Gastroesophageal sphincter (tissue), 4 donors: Measurements from ENCODE around the gene NUP210L. TPM values are rescaled to one million over a fixed set of nuclear protein-coding genes. Genes with fewer than 3 reads are reported as not detected.

Source experiments
- ATAC-seq: fragments of 150-250 bp; one replicate; pipeline ENCODE4 v1.9.1; 2016; ENCODE audit warnings: mild to moderate bottlenecking, moderate library complexity
- H3K27ac ChIP-seq, 4 donors: fragments of 200-600 bp; sonication (generic) in 3 of 4; 1 replicate in 3 of 4; 2 replicates in 1 of 4; pipeline ENCODE4 v1.5.1; 2016 to 2019
- H3K27me3 ChIP-seq: fragments of 200-600 bp; sonication (generic); one replicate; pipeline ENCODE4 v1.5.1; 2019
- H3K36me3 ChIP-seq, 2 donors: fragments of 200-600 bp; sonication (generic); one replicate each; pipeline ENCODE4 v1.5.1; 2019; ENCODE audit warnings: control low read depth in 1 of 2
- H3K4me1 ChIP-seq, 3 donors: fragments of 200-600 bp; sonication (generic); 1 replicate in 2 of 3; 2 replicates in 1 of 3; pipeline ENCODE4 v1.5.1; 2016 to 2019; ENCODE audit warnings: control low read depth in 2 of 3
- H3K4me3 ChIP-seq, 2 donors: fragments of 200-600 bp; sonication (generic); one replicate each; pipeline ENCODE4 v1.5.1; 2019; ENCODE audit warnings: mild to moderate bottlenecking in 1 of 2, moderate library complexity in 1 of 2
- H3K9me3 ChIP-seq, 3 donors: fragments of 200-600 bp; sonication (generic); one replicate each; pipeline ENCODE4 v1.5.1; 2017 to 2019; ENCODE audit warnings: control low read depth in 2 of 3
- CTCF ChIP-seq, 4 experiments: fragments of 200-600 bp in 2 of 4; fragments of 450-650 bp in 2 of 4; sonication (generic) in 1 of 4; IDR thresholded peaks; one replicate each; pipeline ENCODE4 v1.5.1; 2017 to 2019; ENCODE audit warnings: antibody characterized with exemption in 4 of 4, mild to moderate bottlenecking in 2 of 4, moderate library complexity in 2 of 4
- EP300 ChIP-seq: sonication (generic); formaldehyde crosslinking; IDR thresholded peaks from one replicate; pipeline ENCODE4 v1.6.1; 2017; ENCODE audit warnings: antibody characterized with exemption, mild to moderate bottlenecking
- POLR2A ChIP-seq, 2 donors: fragments of 450-650 bp; IDR thresholded peaks; one replicate each; pipeline ENCODE4 v1.6.1; 2017; ENCODE audit warnings: antibody characterized with exemption in 2 of 2, mild to moderate bottlenecking in 2 of 2, moderate library complexity in 1 of 2
- POLR2AphosphoS5 ChIP-seq: sonication (generic); formaldehyde crosslinking; IDR thresholded peaks from one replicate; pipeline ENCODE4 v1.6.1; 2017; ENCODE audit warnings: antibody characterized with exemption
- WGBS, 2 donors: methylation state at CpG; one replicate each; pipeline ENCODE4 v1.1.5; 2018; ENCODE audit warnings: low coverage in 1 of 2; 5-methylcytosine and 5-hydroxymethylcytosine counted together
- total RNA-seq, 4 donors: library from RNA; depleted of rRNA; stranded (reverse); fragments of >200 nt; gene quantifications; one replicate each; pipeline ENCODE4 v1.1.0, GENCODE V29; 2016

NUP210L gene
- total RNA-seq, 4 donors from 2014 or later = not detected

- no peaks in the 10 kb centered on the region for H3K27me3 ChIP-seq
- no peak overlapping the region for H3K4me3 ChIP-seq
- H3K9me3 ChIP-seq = no peaks in the 10 kb centered on the region
- H3K4me1 ChIP-seq = peaks cover 0 to 47% (median 14%) of the 10 kb centered on the region in 3 donors
- peaks cover 0 to 82% of the 10 kb centered on the region in 2 donors for H3K36me3 ChIP-seq
- TF ChIP-seq POLR2AphosphoS5 = no peak
- no peak for TF ChIP-seq EP300
- TF ChIP-seq POLR2A (IDR thresholded peaks at IDR 0.05) = no peak
- TF ChIP-seq CTCF (IDR thresholded peaks at IDR 0.05) = no peak
- WGBS, 2 donors = 100% methylated on average over 1 of the region's 2 CpGs; no CpG with 5 or more reads in 1 of the 2 donors
- ATAC-seq = no peak
- no peak overlapping the region for H3K27ac ChIP-seq
Observed at GRCh38 chr1:153951801-153952200, 203.1 kb downstream of the NUP210L start.

- ATAC-seq = no peak
- Histone ChIP-seq H3K36me3 (peaks cover 0 to 82% of the 10 kb centered on the region in 2 donors), H3K4me1 (peaks cover 0 to 44% (median 10%) of the 10 kb centered on the region in 3 donors), H3K27ac (no peak overlapping the region), H3K27me3 (no peaks in the 10 kb centered on the region), H3K9me3 (no peaks in the 10 kb centered on the region), H3K4me3 (no peak overlapping the region)
- WGBS, 2 donors = 87 to 97% methylated on average over 3 to 7 of the region's 11 CpGs
- TF ChIP-seq CTCF (IDR thresholded peaks at IDR 0.05) (no peak), POLR2A (IDR thresholded peaks at IDR 0.05) (no peak), EP300 (no peak), POLR2AphosphoS5 (no peak)
Observed at GRCh38 chr1:153951183-153951582, 203.7 kb downstream of the NUP210L start.

- peak; percentile 74 for TF ChIP-seq POLR2AphosphoS5
- no peak for TF ChIP-seq POLR2A (IDR thresholded peaks at IDR 0.05)
- TF ChIP-seq EP300 = no peak
- TF ChIP-seq CTCF (IDR thresholded peaks at IDR 0.05) = peak in 3 of 4 experiments; percentile 92 to 100 (median 94)
- Histone ChIP-seq H3K4me3 (peak within 1 kb of the TSS; percentile 76 to 99), H3K36me3 (peaks cover 0 to 72% of the 10 kb centered on the region in 2 donors), H3K9me3 (no peaks in the 10 kb centered on the region), H3K4me1 (peaks cover 0 to 42% (median 9%) of the 10 kb centered on the region in 3 donors), H3K27me3 (no peaks in the 10 kb centered on the region), H3K27ac (peak within 1 kb of the TSS; percentile 89 to 99 (median 98))
- ATAC-seq = peak; percentile 87
- WGBS, 2 donors = 21 to 52% methylated on average over 2 of the region's 28 CpGs
Observed at GRCh38 chr1:153946622-153947241, 208.1 kb downstream of the NUP210L start, which contains the start of gene DENND4B. DENND4B (minus strand) TSS chr1:153946718; CDS start chr1:153944374, 2,344 bp downstream.

GRCh38 chr1:153945795-153946621 is 208.9 kb downstream of the NUP210L start:
- Histone ChIP-seq H3K27ac (peak overlapping the region; percentile 89 to 99 (median 98)), H3K27me3 (no peaks in the 10 kb centered on the region), H3K4me1 (peaks cover 0 to 42% (median 9%) of the 10 kb centered on the region in 3 donors), H3K4me3 (peak overlapping the region; percentile 76 to 99), H3K36me3 (peaks cover 0 to 72% of the 10 kb centered on the region in 2 donors), H3K9me3 (no peaks in the 10 kb centered on the region)
- no CpG with 5 or more reads among the region's 95 CpGs for WGBS, 2 donors
- TF ChIP-seq EP300 (no peak), POLR2A (IDR thresholded peaks at IDR 0.05) (peak in 1 of 2 donors; percentile 42), POLR2AphosphoS5 (peak; percentile 75)
- ATAC-seq = peak; percentile 86

- H3K27me3 ChIP-seq = no peaks in the 10 kb centered on the region
- 13 to 44% methylated on average over 3 of the region's 12 CpGs for WGBS, 2 donors
Observed at GRCh38 chr1:153945131-153945794, 209.6 kb downstream of the NUP210L start.

More at GRCh38 chr1:153945131-153945794, 209.6 kb downstream of the NUP210L start:
- ATAC-seq = peak; percentile 17
- peak overlapping the region; percentile 76 to 99 for H3K4me3 ChIP-seq
- peaks cover 0 to 42% (median 9%) of the 10 kb centered on the region in 3 donors for H3K4me1 ChIP-seq
- peak overlapping the region; percentile 89 to 99 (median 98) for H3K27ac ChIP-seq
- TF ChIP-seq CTCF (IDR thresholded peaks at IDR 0.05) = no peak
- no peak for TF ChIP-seq POLR2AphosphoS5
- no peak for TF ChIP-seq POLR2A (IDR thresholded peaks at IDR 0.05)
- TF ChIP-seq EP300 = no peak
- no peaks in the 10 kb centered on the region for H3K9me3 ChIP-seq
- peaks cover 0 to 72% of the 10 kb centered on the region in 2 donors for H3K36me3 ChIP-seq
